Thoracic aorta (tissue), 2 donors: Measurements from ENCODE around the gene RMRP. TPM values are rescaled to one million over a fixed set of nuclear protein-coding genes. Genes with fewer than 3 reads are reported as not detected.
A peak's percentile ranks its signal among the peaks of the same experiment; 100 is the strongest.

Source experiments
- ATAC-seq: fragments of 150-250 bp; one replicate; pipeline ENCODE4 v1.8.0; 2017; ENCODE audit warnings: low read depth; ENCODE audit not compliant: insufficient number of reproducible peaks, low FRiP score
- DNase-seq: peaks from one replicate; pipeline ENCODE4 v3.0.0-alpha.2; 2020; ENCODE audit warnings: low spot score
- H3K27ac ChIP-seq, 2 donors: fragments of 200-600 bp; sonication (generic); 1 replicate in 1 of 2; 2 replicates in 1 of 2; pipeline ENCODE4 v1.5.1; 2016; ENCODE audit warnings: mild to moderate bottlenecking in 2 of 2, moderate library complexity in 2 of 2
- H3K27me3 ChIP-seq: fragments of 200-600 bp; sonication (generic); replicated peaks from 2 replicates; pipeline ENCODE4 v1.6.0; 2016; ENCODE audit warnings: mild to moderate bottlenecking; ENCODE audit not compliant: insufficient read depth
- H3K36me3 ChIP-seq: fragments of 200-600 bp; sonication (generic); one replicate; pipeline ENCODE4 v1.5.1; 2016
- H3K4me1 ChIP-seq, 2 donors: fragments of 200-600 bp; sonication (generic); 1 replicate in 1 of 2; 2 replicates in 1 of 2; pipeline versions ENCODE4 v1.5.1 to v1.6.0; 2016; ENCODE audit warnings: low read depth in 2 of 2, mild to moderate bottlenecking in 1 of 2; ENCODE audit not compliant: control insufficient read depth in 1 of 2
- H3K4me3 ChIP-seq: fragments of 200-600 bp; sonication (generic); 2 replicates; pipeline ENCODE4 v1.5.1; 2016; ENCODE audit warnings: mild to moderate bottlenecking
- H3K9me3 ChIP-seq: fragments of 200-600 bp; sonication (generic); 2 replicates; pipeline ENCODE4 v1.5.1; 2016
- CTCF ChIP-seq: fragments of 200-600 bp; sonication (generic); IDR thresholded peaks from one replicate; pipeline ENCODE4 v1.5.1; 2019; ENCODE audit warnings: antibody characterized with exemption
- total RNA-seq, 2 donors: library from RNA; depleted of rRNA; stranded (reverse); fragments of >200 nt; gene quantifications; one replicate each; pipeline versions ENCODE4 v1.1.0 to v1.2.3, GENCODE V29; 2016

Gene RMRP
- total RNA-seq, 2 donors from 2014 or later = 1,550 to 5,543 TPM

GRCh38 chr9:35659340-35659739 is 1.5 kb upstream of the RMRP start:
- peak overlapping the region; percentile 99 for H3K27ac ChIP-seq
- no peaks in the 10 kb centered on the region for H3K27me3 ChIP-seq
- no peaks in the 10 kb centered on the region for H3K9me3 ChIP-seq
- ATAC-seq = peak; percentile 66
- DNase-seq = no peak
- H3K4me3 ChIP-seq = peak overlapping the region; percentile 98
- H3K4me1 ChIP-seq = peaks cover 22 to 53% of the 10 kb centered on the region in 2 donors
- H3K36me3 ChIP-seq = peaks cover 10% of the 10 kb centered on the region
- TF ChIP-seq CTCF = no peak

- H3K4me3 ChIP-seq = peak overlapping the region; percentile 98
- H3K9me3 ChIP-seq = no peaks in the 10 kb centered on the region
- H3K27me3 ChIP-seq = no peaks in the 10 kb centered on the region
- ATAC-seq = peak; percentile 10
- TF ChIP-seq CTCF = no peak
- H3K36me3 ChIP-seq = peaks cover 10% of the 10 kb centered on the region
- peaks cover 22 to 48% of the 10 kb centered on the region in 2 donors for H3K4me1 ChIP-seq
- no peak for DNase-seq
- peak overlapping the region; percentile 99 for H3K27ac ChIP-seq
Measured at GRCh38 chr9:35658968-35659220, 1.1 kb upstream of the RMRP start.

- TF ChIP-seq CTCF = peak; percentile 47
- Histone ChIP-seq H3K27ac (peak within 1 kb of the TSS; percentile 99), H3K9me3 (no peaks in the 10 kb centered on the region), H3K4me3 (peak within 1 kb of the TSS; percentile 98), H3K4me1 (peaks cover 22 to 44% of the 10 kb centered on the region in 2 donors), H3K27me3 (no peaks in the 10 kb centered on the region), H3K36me3 (peaks cover 10% of the 10 kb centered on the region)
- DNase-seq (no peak), ATAC-seq (peak; percentile 72)
Measured at GRCh38 chr9:35658137-35658967, 533 bp upstream of the RMRP start, which contains the start of gene CCDC107. Gene CCDC107 (plus strand): TSS chr9:35658292. CDS start chr9:35658380, 88 bp downstream.

GRCh38 chr9:35656831-35657545 is 831 bp downstream of the RMRP start:
- TF ChIP-seq CTCF = no peak
- peak overlapping the region; percentile 99 for H3K27ac ChIP-seq
- DNase-seq (no peak), ATAC-seq (no peak)
- no peaks in the 10 kb centered on the region for H3K27me3 ChIP-seq
- peak overlapping the region; percentile 98 for H3K4me3 ChIP-seq
- peaks cover 22 to 45% of the 10 kb centered on the region in 2 donors for H3K4me1 ChIP-seq
- H3K9me3 ChIP-seq = no peaks in the 10 kb centered on the region
- peaks cover 10% of the 10 kb centered on the region for H3K36me3 ChIP-seq

GRCh38 chr9:35656348-35656747 is 1.5 kb downstream of the RMRP start:
- Histone ChIP-seq H3K36me3 (peaks cover 10% of the 10 kb centered on the region), H3K9me3 (no peaks in the 10 kb centered on the region), H3K27ac (peak overlapping the region; percentile 99), H3K4me3 (no peak overlapping the region), H3K4me1 (peaks cover 18 to 43% of the 10 kb centered on the region in 2 donors), H3K27me3 (no peaks in the 10 kb centered on the region)
- no peak for DNase-seq
- no peak for TF ChIP-seq CTCF
- no peak for ATAC-seq
